Effector memory CD8-positive, alpha-beta T cell (primary cell): ENCODE measurements around the gene PRSS57.
"Not testable (repeated sequence)": the region's sequence is repeated elsewhere in the genome, so short reads cannot be mapped to it uniquely, and the experiment has no call there.

Experiments used
- ATAC-seq: fragments of 150-1000 bp; cut with Tn5 transposase; replicated peaks from 2 replicates; pipeline ENCODE4 v1.10.0; 2021; ENCODE audit warnings: mild to moderate bottlenecking, moderate library complexity
- DNase-seq, 3 experiments: peaks; one replicate each; pipeline ENCODE4 v3.0.0; 2021
- H3K27ac Mint-ChIP-seq, 2 donors: one replicate each; pipeline ENCODE4 v1.8.0; 2022; ENCODE audit warnings: mild to moderate bottlenecking in 2 of 2, mixed read lengths in 2 of 2, moderate library complexity in 2 of 2
- H3K27me3 Mint-ChIP-seq, 2 donors: one replicate each; pipeline ENCODE4 v1.8.0; 2022; ENCODE audit warnings: mixed read lengths in 2 of 2
- H3K36me3 Mint-ChIP-seq: one replicate; pipeline ENCODE4 v1.8.0; 2022; ENCODE audit warnings: mild to moderate bottlenecking, moderate library complexity, mixed read lengths; ENCODE audit not compliant: insufficient read depth
- H3K4me1 Mint-ChIP-seq, 2 donors: one replicate each; pipeline ENCODE4 v1.8.0; 2022; ENCODE audit warnings: low read depth in 2 of 2, mixed read lengths in 2 of 2
- H3K4me3 Mint-ChIP-seq, 2 donors: one replicate each; pipeline ENCODE4 v1.8.0; 2022; ENCODE audit warnings: mild to moderate bottlenecking in 2 of 2, mixed read lengths in 2 of 2, moderate library complexity in 2 of 2
- H3K9me3 Mint-ChIP-seq, 2 donors: one replicate each; pipeline ENCODE4 v1.8.0; 2022; ENCODE audit warnings: mixed read lengths in 2 of 2
- total RNA-seq, 9 experiments: gene quantifications; one replicate each; lab custom pipeline; 2026; lab: John Stamatoyannopoulos, UW

Gene PRSS57
- 0 reads per million in 9 experiments for total RNA-seq

- H3K36me3 Mint-ChIP-seq, result peaks cover 3% of the 10 kb centered on the region
- peaks cover 0 to 2% of the 10 kb centered on the region in 2 donors for H3K4me1 Mint-ChIP-seq
- peak; percentile 29 for ATAC-seq
- DNase-seq, result no peak
- peak within 1 kb of the TSS; percentile 6 to 13 for H3K4me3 Mint-ChIP-seq
- peaks cover 9 to 37% of the 10 kb centered on the region in 2 donors for H3K27me3 Mint-ChIP-seq
- H3K27ac Mint-ChIP-seq, result no peak within 1 kb of the TSS
- H3K9me3 Mint-ChIP-seq, result no peaks in the 10 kb centered on the region
Observed at GRCh38 chr19:695352-695949, at the start of gene PRSS57. PRSS57 (minus strand) TSS chr19:695452; CDS start chr19:695430, 22 bp downstream.

DNA sequence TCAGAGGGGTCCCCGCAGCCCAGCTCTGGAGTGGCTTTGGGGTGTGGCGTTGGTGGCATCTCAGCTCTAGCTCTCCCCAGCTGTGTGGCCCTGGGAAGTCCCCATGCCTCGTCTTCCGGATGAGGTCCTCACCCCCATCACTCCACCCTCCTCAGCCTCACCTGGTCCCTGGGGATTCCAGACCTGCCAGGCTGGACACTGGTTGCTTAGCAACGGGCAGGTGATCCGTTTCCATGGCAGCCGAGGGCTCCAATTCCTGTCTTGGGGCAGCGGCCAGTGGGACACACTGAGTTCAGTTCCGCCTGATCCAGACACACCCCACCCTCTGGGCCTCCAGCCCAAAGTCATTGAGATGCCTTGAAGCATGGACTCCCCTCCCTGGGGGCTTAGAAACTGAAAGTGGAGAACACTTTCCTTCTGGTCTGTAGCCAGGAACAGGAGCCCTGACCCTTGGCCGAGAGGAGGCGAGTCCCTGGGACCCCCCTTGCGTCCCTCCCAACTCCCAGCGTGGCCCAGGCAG, 48.0 kb upstream of the PRSS57 start:
- DNase-seq (no peak), ATAC-seq (no peak)
- Mint-ChIP-seq H3K4me1 (no peaks in the 10 kb centered on the region), H3K36me3 (peaks cover 8% of the 10 kb centered on the region), H3K27me3 (peaks cover 0 to 13% of the 10 kb centered on the region in 2 donors), H3K9me3 (no peaks in the 10 kb centered on the region), H3K4me3 (no peak overlapping the region), H3K27ac (no peak overlapping the region)

DNA sequence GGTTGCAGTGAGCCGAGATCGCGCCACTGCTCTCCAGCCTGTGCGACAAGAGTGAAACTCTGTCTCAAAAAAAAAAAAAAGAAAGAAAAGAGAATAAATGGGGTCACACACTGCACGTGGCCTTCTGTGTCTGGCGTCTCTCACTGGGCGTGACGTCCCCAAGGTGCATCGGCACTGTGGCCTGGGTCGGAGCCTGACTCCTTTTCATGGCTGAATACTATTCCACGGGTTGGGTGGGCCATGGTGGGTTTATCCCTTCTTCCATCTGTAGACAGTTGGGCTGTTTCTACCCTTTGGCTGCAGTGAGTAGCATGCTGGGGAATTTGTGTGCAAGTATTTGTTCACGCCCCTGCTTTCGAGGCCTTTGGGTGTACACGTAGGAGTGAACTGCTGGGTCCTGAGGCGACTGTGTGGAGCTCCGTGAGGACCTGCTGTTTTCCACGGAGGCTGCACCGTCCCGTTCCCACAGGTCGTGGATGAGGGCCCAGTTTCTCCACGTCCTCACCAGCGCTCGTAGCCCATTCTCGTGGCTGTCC, 47.4 kb upstream of the PRSS57 start:
- peaks cover 0 to under 1% of the 10 kb centered on the region in 2 donors for H3K4me1 Mint-ChIP-seq
- ATAC-seq, result no peak
- H3K4me3 Mint-ChIP-seq, result no peak overlapping the region
- no peak for DNase-seq
- no peak overlapping the region for H3K27ac Mint-ChIP-seq
- H3K9me3 Mint-ChIP-seq, result no peaks in the 10 kb centered on the region
- peaks cover 0 to 19% of the 10 kb centered on the region in 2 donors for H3K27me3 Mint-ChIP-seq
- H3K36me3 Mint-ChIP-seq, result peaks cover 8% of the 10 kb centered on the region

GRCh38 chr19:741506-742131, 46.4 kb upstream of the PRSS57 start:
- DNase-seq (no peak), ATAC-seq (no peak)

GRCh38 chr19:740816-741505, 45.7 kb upstream of the PRSS57 start:
- H3K27ac Mint-ChIP-seq, H3K36me3 Mint-ChIP-seq, H3K9me3 Mint-ChIP-seq, H3K4me3 Mint-ChIP-seq, H3K4me1 Mint-ChIP-seq, DNase-seq, ATAC-seq: not testable (repeated sequence)
- H3K27me3 Mint-ChIP-seq, result peaks cover 0 to 27% of the 10 kb centered on the region in 2 donors

More at GRCh38 chr19:741506-742131, 46.4 kb upstream of the PRSS57 start:
- H3K27me3 Mint-ChIP-seq, result peaks cover 0 to 27% of the 10 kb centered on the region in 2 donors
- peaks cover 2 to 6% of the 10 kb centered on the region in 2 donors for H3K4me1 Mint-ChIP-seq
- no peak overlapping the region for H3K27ac Mint-ChIP-seq
- H3K4me3 Mint-ChIP-seq, result no peak overlapping the region
- H3K9me3 Mint-ChIP-seq, result no peaks in the 10 kb centered on the region
- peaks cover 8% of the 10 kb centered on the region for H3K36me3 Mint-ChIP-seq

- peaks cover 2 to 6% of the 10 kb centered on the region in 2 donors for H3K4me1 Mint-ChIP-seq
- H3K27ac Mint-ChIP-seq, result peak overlapping the region in 1 of 2 donors; percentile 71
- H3K4me3 Mint-ChIP-seq, result no peak overlapping the region
- peaks cover 8% of the 10 kb centered on the region for H3K36me3 Mint-ChIP-seq
- no peak for DNase-seq
- H3K9me3 Mint-ChIP-seq, result no peaks in the 10 kb centered on the region
- no peak for ATAC-seq
- H3K27me3 Mint-ChIP-seq, result peaks cover 0 to 27% of the 10 kb centered on the region in 2 donors
Observed at GRCh38 chr19:739998-740715, 44.9 kb upstream of the PRSS57 start.

DNA sequence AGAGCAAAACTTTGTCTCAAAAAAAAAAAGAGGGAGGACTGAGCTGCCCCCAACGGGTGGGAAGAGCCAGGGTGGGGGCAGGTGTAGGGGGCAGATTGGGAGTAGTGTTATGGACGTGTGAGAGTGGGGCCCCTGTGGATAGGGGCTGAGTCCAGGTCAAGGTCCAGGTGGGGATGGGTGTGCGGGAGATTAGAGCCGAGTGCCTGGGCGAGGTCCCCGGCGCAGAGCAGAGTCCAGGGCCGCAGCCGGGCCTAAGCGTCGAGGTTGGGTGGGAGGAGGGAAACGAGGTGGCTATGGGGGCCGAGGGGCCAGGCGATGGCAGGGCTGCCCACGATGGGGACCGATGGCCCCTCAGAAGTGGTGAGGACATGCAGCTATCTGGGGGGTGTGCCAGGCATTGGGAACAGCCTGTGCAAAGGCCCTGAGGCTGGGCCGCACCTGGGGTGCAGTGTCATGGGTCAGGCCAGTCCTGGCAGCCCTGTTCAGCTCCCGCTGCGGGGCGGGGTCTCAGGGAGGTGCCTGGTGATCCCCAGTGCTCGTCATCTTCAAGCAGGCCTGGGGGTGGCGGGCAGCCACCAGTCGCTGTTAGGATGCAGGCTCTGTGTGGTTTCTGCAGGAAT, 43.4 kb upstream of the PRSS57 start:
- H3K9me3 Mint-ChIP-seq, result no peaks in the 10 kb centered on the region
- no peak for ATAC-seq
- peaks cover 7 to 10% of the 10 kb centered on the region in 2 donors for H3K4me1 Mint-ChIP-seq
- no peak overlapping the region for H3K27ac Mint-ChIP-seq
- H3K4me3 Mint-ChIP-seq, result no peak overlapping the region
- no peak for DNase-seq
- peaks cover 12% of the 10 kb centered on the region for H3K36me3 Mint-ChIP-seq
- peaks cover 0 to 27% of the 10 kb centered on the region in 2 donors for H3K27me3 Mint-ChIP-seq

GRCh38 chr19:737591-738093, 42.4 kb upstream of the PRSS57 start:
- peaks cover 0 to 27% of the 10 kb centered on the region in 2 donors for H3K27me3 Mint-ChIP-seq
- no peaks in the 10 kb centered on the region for H3K9me3 Mint-ChIP-seq
- peaks cover 12% of the 10 kb centered on the region for H3K36me3 Mint-ChIP-seq

GRCh38 chr19:736125-736524, 40.9 kb upstream of the PRSS57 start:
- Mint-ChIP-seq H3K4me3 (no peak overlapping the region), H3K4me1 (peaks cover 16 to 18% of the 10 kb centered on the region in 2 donors), H3K27ac (no peak overlapping the region), H3K27me3 (peaks cover 0 to 27% of the 10 kb centered on the region in 2 donors), H3K36me3 (peaks cover 12% of the 10 kb centered on the region), H3K9me3 (no peaks in the 10 kb centered on the region)
- ATAC-seq (no peak), DNase-seq (no peak)

More at GRCh38 chr19:737591-738093, 42.4 kb upstream of the PRSS57 start:
- Mint-ChIP-seq H3K4me3 (no peak overlapping the region), H3K4me1 (peaks cover 13 to 16% of the 10 kb centered on the region in 2 donors), H3K27ac (no peak overlapping the region)
- peak; percentile 55 to 61 (median 55) for DNase-seq
- peak; percentile 69 for ATAC-seq

- Mint-ChIP-seq H3K9me3 (no peaks in the 10 kb centered on the region), H3K4me1 (peaks cover 16 to 18% of the 10 kb centered on the region in 2 donors), H3K4me3 (no peak overlapping the region), H3K27me3 (peaks cover 0 to 27% of the 10 kb centered on the region in 2 donors), H3K27ac (peak overlapping the region in 1 of 2 donors; percentile 35), H3K36me3 (peaks cover 7% of the 10 kb centered on the region)
- DNase-seq, result no peak
- ATAC-seq, result no peak
Observed at GRCh38 chr19:734716-735115, 39.5 kb upstream of the PRSS57 start.

GRCh38 chr19:732148-733069, 37.2 kb upstream of the PRSS57 start:
- Mint-ChIP-seq H3K27me3 (peaks cover 0 to 6% of the 10 kb centered on the region in 2 donors), H3K9me3 (no peaks in the 10 kb centered on the region), H3K27ac (peak overlapping the region in 1 of 2 donors; percentile 53), H3K4me3 (no peak overlapping the region), H3K36me3 (peaks cover 10% of the 10 kb centered on the region), H3K4me1 (peaks cover 15 to 16% of the 10 kb centered on the region in 2 donors)
- peak; percentile 37 for ATAC-seq
- no peak for DNase-seq
